BLaER1 (cell line): ENCODE results near the gene C1orf105.

Experiments
- H3K27ac ChIP-seq: shearing (Covaris generic); formaldehyde crosslinking; 2 replicates; pipeline ENCODE4 v1.8.1; 2022
- H3K27me3 ChIP-seq: shearing (Covaris generic); formaldehyde crosslinking; 2 replicates; pipeline ENCODE4 v1.8.1; 2022
- H3K36me3 ChIP-seq: shearing (Covaris generic); formaldehyde crosslinking; 2 replicates; pipeline ENCODE4 v1.8.1; 2022
- H3K4me1 ChIP-seq: shearing (Covaris generic); formaldehyde crosslinking; 2 replicates; pipeline ENCODE4 v1.8.1; 2022
- H3K4me2 ChIP-seq: shearing (Covaris generic); formaldehyde crosslinking; 2 replicates; pipeline ENCODE4 v1.8.1; 2022
- H3K4me3 ChIP-seq: shearing (Covaris generic); formaldehyde crosslinking; 2 replicates; pipeline ENCODE4 v1.8.1; 2022
- H3K9ac ChIP-seq: shearing (Covaris generic); formaldehyde crosslinking; 2 replicates; pipeline ENCODE4 v1.8.1; 2022
- H3K9me3 ChIP-seq: shearing (Covaris generic); formaldehyde crosslinking; 2 replicates; pipeline ENCODE4 v1.8.1; 2022
- H4K20me1 ChIP-seq: shearing (Covaris generic); formaldehyde crosslinking; 2 replicates; pipeline ENCODE4 v1.8.1; 2022
- Cebpa-rat ChIP-seq: shearing (Covaris generic); IDR thresholded peaks from 2 replicates; pipeline ENCODE4 v1.8.1; 2022

C1orf105 gene

GRCh38 chr1:172478485-172478884, 58.0 kb downstream of the C1orf105 start:
- no peak overlapping the region for H3K4me3 ChIP-seq
- no peaks in the 10 kb centered on the region for H3K9me3 ChIP-seq
- H3K27ac ChIP-seq: no peak overlapping the region
- H4K20me1 ChIP-seq: no peaks in the 10 kb centered on the region
- no peak overlapping the region for H3K9ac ChIP-seq
- TF ChIP-seq Cebpa-rat: no peak
- peaks cover 15% of the 10 kb centered on the region for H3K4me1 ChIP-seq
- H3K4me2 ChIP-seq: no peak overlapping the region
- no peaks in the 10 kb centered on the region for H3K36me3 ChIP-seq
- H3K27me3 ChIP-seq: no peaks in the 10 kb centered on the region

DNA sequence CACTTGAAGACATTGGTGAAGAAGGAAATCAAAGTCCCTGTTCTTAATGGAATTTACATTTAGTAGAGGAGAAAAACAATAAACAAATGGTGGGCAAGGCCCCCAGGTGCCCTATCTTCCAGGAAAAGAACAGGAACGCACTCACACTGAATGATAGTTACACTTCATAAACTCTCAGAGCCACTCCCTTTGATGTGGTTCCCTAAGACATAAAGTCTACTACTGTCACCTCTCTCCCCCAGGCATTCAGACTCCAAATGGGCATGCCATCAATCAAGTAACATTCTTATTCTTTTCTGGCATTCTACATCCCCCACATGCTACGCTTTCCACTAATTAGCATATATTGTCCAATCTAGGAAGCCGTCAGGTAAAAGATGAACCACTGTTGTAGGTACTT, 59.9 kb downstream of the C1orf105 start:
- Histone ChIP-seq H3K27me3 (no peaks in the 10 kb centered on the region), H3K27ac (no peak overlapping the region), H3K36me3 (no peaks in the 10 kb centered on the region), H3K9ac (no peak overlapping the region), H3K4me1 (peaks cover 15% of the 10 kb centered on the region), H3K4me3 (no peak overlapping the region), H3K4me2 (peak overlapping the region; percentile 60), H4K20me1 (no peaks in the 10 kb centered on the region), H3K9me3 (no peaks in the 10 kb centered on the region)
- no peak for TF ChIP-seq Cebpa-rat

GRCh38 chr1:172482044-172482443, 61.6 kb downstream of the C1orf105 start:
- Histone ChIP-seq H3K36me3 (no peaks in the 10 kb centered on the region), H3K4me3 (no peak overlapping the region), H3K27me3 (no peaks in the 10 kb centered on the region), H3K4me2 (no peak overlapping the region), H3K27ac (no peak overlapping the region), H3K9ac (no peak overlapping the region), H4K20me1 (no peaks in the 10 kb centered on the region), H3K9me3 (no peaks in the 10 kb centered on the region), H3K4me1 (peaks cover 16% of the 10 kb centered on the region)
- TF ChIP-seq Cebpa-rat: no peak

GRCh38 chr1:172483448-172483847, 63.0 kb downstream of the C1orf105 start:
- no peak for TF ChIP-seq Cebpa-rat
- H4K20me1 ChIP-seq: no peaks in the 10 kb centered on the region
- peaks cover 25% of the 10 kb centered on the region for H3K4me1 ChIP-seq
- no peak overlapping the region for H3K27ac ChIP-seq
- H3K9me3 ChIP-seq: no peaks in the 10 kb centered on the region
- no peak overlapping the region for H3K9ac ChIP-seq
- no peaks in the 10 kb centered on the region for H3K27me3 ChIP-seq
- H3K4me2 ChIP-seq: no peak overlapping the region
- no peaks in the 10 kb centered on the region for H3K36me3 ChIP-seq
- no peak overlapping the region for H3K4me3 ChIP-seq

- H3K27ac ChIP-seq: no peak overlapping the region
- H3K36me3 ChIP-seq: no peaks in the 10 kb centered on the region
- H3K4me2 ChIP-seq: no peak overlapping the region
- no peak overlapping the region for H3K9ac ChIP-seq
- H4K20me1 ChIP-seq: no peaks in the 10 kb centered on the region
- no peak overlapping the region for H3K4me3 ChIP-seq
- H3K27me3 ChIP-seq: no peaks in the 10 kb centered on the region
- TF ChIP-seq Cebpa-rat: no peak
- no peaks in the 10 kb centered on the region for H3K9me3 ChIP-seq
- peaks cover 25% of the 10 kb centered on the region for H3K4me1 ChIP-seq
Measured at GRCh38 chr1:172484252-172484651, 63.8 kb downstream of the C1orf105 start.

DNA sequence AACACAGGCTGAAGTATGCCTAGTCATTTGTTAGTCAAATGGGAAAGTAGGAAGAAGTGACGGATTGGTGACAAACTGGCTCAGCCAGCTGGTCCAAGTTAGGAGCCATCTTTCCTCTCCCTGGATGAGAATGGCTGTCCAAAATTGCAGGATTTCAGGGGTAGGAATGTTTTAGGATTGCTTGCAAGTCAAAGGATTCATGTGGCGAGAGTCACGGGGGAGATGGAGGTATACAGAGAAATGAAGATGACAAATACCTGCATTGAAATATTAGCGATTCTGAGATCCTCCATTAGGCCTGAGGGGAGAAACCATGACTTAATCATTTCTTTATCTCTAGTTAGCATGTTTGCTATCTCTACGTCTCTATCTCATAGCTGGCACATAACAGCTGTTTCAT, 65.1 kb downstream of the C1orf105 start:
- H3K4me3 ChIP-seq: no peak overlapping the region
- no peak overlapping the region for H3K9ac ChIP-seq
- no peaks in the 10 kb centered on the region for H3K27me3 ChIP-seq

DNA sequence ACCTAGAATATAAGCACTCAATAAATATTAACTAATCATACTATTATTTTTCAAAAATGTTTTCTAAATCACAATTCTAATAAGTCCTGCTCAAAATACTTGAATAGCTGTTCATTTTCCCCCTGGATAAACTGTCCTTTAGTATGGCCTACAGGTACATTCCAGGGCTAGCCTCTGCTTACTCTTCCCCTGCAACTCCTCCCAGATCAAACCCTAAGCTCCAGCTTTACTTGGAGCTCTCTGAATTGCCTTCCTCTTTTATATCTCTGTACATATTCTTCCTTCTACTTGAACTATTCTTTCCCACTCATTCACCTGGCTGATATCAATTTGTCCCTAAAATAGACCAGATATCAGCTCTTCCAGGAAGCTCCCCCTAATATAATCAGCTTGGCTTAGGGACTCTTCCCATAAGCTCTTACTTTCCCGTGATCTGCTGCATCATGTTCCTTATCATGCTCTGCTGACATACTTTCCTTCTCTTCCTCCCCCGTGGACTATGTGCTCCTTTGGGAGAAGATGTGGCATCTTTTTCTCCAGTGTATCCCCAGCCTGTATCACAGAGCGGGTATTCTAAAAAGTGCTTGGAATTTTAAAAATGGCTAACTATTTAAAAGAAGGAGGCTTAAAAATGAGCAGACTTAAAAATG, 66.4 kb downstream of the C1orf105 start:
- Histone ChIP-seq H3K27me3 (no peaks in the 10 kb centered on the region), H3K4me3 (no peak overlapping the region), H3K4me1 (peaks cover 10% of the 10 kb centered on the region), H3K9me3 (no peaks in the 10 kb centered on the region), H3K4me2 (peak overlapping the region; percentile 25; the same call in 1 of the 2 replicates), H3K9ac (no peak overlapping the region), H4K20me1 (no peaks in the 10 kb centered on the region), H3K27ac (no peak overlapping the region), H3K36me3 (no peaks in the 10 kb centered on the region)
- TF ChIP-seq Cebpa-rat: no peak

More for the DNA sequence above, 65.1 kb downstream of the C1orf105 start:
- no peaks in the 10 kb centered on the region for H3K9me3 ChIP-seq
- no peak overlapping the region for H3K4me2 ChIP-seq
- no peaks in the 10 kb centered on the region for H4K20me1 ChIP-seq
- no peak overlapping the region for H3K27ac ChIP-seq
- no peak for TF ChIP-seq Cebpa-rat
- no peaks in the 10 kb centered on the region for H3K36me3 ChIP-seq
- peaks cover 17% of the 10 kb centered on the region for H3K4me1 ChIP-seq

DNA sequence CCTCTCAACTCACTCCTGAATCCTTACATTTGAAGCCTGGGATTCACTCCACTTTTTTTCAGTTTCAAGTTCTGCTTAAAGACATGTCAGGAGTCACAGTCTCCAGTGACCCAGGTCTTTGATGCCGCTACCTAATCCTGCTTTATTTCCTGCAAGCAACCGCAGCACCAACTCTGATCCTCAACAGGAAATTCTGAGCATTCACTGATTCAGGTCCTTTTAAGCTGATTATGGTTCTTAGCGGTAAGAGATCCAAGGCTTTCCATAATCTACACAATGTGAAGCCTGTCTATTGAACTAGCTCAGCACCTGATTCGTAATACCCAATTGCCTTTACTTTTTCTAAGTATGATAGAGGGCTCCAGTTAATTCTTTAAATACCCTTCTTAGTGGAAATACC, 67.1 kb downstream of the C1orf105 start:
- peaks cover 10% of the 10 kb centered on the region for H3K4me1 ChIP-seq
- H3K36me3 ChIP-seq: no peaks in the 10 kb centered on the region
- H3K9ac ChIP-seq: no peak overlapping the region
- no peak overlapping the region for H3K27ac ChIP-seq
- no peaks in the 10 kb centered on the region for H4K20me1 ChIP-seq
- no peak for TF ChIP-seq Cebpa-rat
- H3K4me2 ChIP-seq: peak overlapping the region; percentile 25; the same call in 1 of the 2 replicates
- H3K27me3 ChIP-seq: no peaks in the 10 kb centered on the region
- H3K9me3 ChIP-seq: no peaks in the 10 kb centered on the region
- H3K4me3 ChIP-seq: no peak overlapping the region

- Histone ChIP-seq H3K9ac (no peak overlapping the region), H3K4me3 (no peak overlapping the region), H3K27me3 (no peaks in the 10 kb centered on the region), H3K4me2 (no peak overlapping the region), H4K20me1 (no peaks in the 10 kb centered on the region), H3K9me3 (no peaks in the 10 kb centered on the region), H3K36me3 (no peaks in the 10 kb centered on the region), H3K4me1 (peaks cover 10% of the 10 kb centered on the region), H3K27ac (no peak overlapping the region)
- no peak for TF ChIP-seq Cebpa-rat
Measured at GRCh38 chr1:172488393-172488792, 67.9 kb downstream of the C1orf105 start.

- H3K4me1 ChIP-seq: peaks cover 10% of the 10 kb centered on the region
- H3K9ac ChIP-seq: no peak overlapping the region
- no peak overlapping the region for H3K27ac ChIP-seq
- no peak overlapping the region for H3K4me2 ChIP-seq
- H3K9me3 ChIP-seq: no peaks in the 10 kb centered on the region
- H3K4me3 ChIP-seq: no peak overlapping the region
- no peaks in the 10 kb centered on the region for H4K20me1 ChIP-seq
- H3K36me3 ChIP-seq: no peaks in the 10 kb centered on the region
- H3K27me3 ChIP-seq: no peaks in the 10 kb centered on the region
- TF ChIP-seq Cebpa-rat: no peak
Measured at GRCh38 chr1:172489847-172490246, 69.4 kb downstream of the C1orf105 start.

DNA sequence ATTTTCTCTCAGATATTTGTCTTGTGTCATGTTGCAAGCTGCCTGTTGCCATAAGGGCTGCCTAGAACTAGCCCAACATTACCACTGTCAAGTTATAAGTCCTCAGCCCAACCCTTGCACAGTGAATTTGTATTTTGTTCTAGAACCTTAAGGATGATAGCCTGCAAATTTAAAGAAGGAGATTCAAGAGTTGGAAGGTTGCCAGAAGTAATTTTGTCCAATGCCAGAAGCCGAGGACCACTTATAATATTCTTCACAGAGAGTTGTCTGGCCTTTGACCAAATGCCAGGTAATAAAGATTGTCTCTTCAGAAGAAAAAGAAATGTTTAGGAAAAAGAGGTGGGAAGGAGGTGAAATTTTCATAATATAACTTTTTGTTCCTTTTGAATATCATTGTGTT, 71.9 kb downstream of the C1orf105 start:
- H3K27ac ChIP-seq: no peak overlapping the region
- no peaks in the 10 kb centered on the region for H3K36me3 ChIP-seq
- peaks cover 9% of the 10 kb centered on the region for H3K4me1 ChIP-seq
- H3K9ac ChIP-seq: no peak overlapping the region
- H3K9me3 ChIP-seq: no peaks in the 10 kb centered on the region
- no peak overlapping the region for H3K4me3 ChIP-seq
- no peak for TF ChIP-seq Cebpa-rat
- H4K20me1 ChIP-seq: no peaks in the 10 kb centered on the region
- no peaks in the 10 kb centered on the region for H3K27me3 ChIP-seq
- H3K4me2 ChIP-seq: no peak overlapping the region
